ENCODE results near the gene KIZ. TPM values are rescaled to one million over a fixed set of nuclear protein-coding genes. Genes with fewer than 3 reads are reported as not detected.

The KIZ gene
- total and polyA plus RNA-seq, 11 donors, result 8.8 to 31.2 (median 23.6) TPM

DNA sequence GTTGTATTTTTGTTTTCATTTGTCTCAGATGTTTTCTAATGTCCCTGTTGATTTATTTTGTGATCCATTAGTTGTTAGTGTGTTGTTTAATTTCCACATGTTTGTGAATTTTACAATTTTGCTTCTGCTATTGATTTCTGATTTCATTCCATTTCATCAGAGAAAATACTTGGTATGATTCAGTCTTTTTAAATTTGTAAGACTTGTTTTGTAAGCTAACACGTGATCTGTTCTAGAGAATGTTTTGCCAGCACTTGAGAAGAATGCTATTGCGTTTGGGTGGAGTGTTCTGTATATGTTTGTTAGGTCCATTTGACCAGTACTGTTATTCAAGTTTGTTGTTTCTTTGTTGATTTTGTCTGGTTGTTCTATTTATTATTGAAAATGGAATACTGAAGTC is 53.9 kb downstream of the KIZ start:
- no peaks in the 10 kb centered on the region for H3K36me3 ChIP-seq
- intact Hi-C loops (cut with DNase I), result no loop called here
- ATAC-seq (no peak), DNase-seq (no peak)
- peaks cover 0 to 15% (median 4%) of the 10 kb centered on the region in 12 donors for H3K4me1 ChIP-seq
- TF ChIP-seq POLR2A (IDR thresholded peaks at IDR 0.05), result no peak
- TF ChIP-seq, protein P1, sequence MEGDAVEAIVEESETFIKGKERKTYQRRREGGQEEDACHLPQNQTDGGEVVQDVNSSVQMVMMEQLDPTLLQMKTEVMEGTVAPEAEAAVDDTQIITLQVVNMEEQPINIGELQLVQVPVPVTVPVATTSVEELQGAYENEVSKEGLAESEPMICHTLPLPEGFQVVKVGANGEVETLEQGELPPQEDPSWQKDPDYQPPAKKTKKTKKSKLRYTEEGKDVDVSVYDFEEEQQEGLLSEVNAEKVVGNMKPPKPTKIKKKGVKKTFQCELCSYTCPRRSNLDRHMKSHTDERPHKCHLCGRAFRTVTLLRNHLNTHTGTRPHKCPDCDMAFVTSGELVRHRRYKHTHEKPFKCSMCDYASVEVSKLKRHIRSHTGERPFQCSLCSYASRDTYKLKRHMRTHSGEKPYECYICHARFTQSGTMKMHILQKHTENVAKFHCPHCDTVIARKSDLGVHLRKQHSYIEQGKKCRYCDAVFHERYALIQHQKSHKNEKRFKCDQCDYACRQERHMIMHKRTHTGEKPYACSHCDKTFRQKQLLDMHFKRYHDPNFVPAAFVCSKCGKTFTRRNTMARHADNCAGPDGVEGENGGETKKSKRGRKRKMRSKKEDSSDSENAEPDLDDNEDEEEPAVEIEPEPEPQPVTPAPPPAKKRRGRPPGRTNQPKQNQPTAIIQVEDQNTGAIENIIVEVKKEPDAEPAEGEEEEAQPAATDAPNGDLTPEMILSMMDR (IDR thresholded peaks at IDR 0.05), result no peak
- 83 to 86% (median 85%) methylated on average over 2 of the region's 2 CpGs for WGBS, 4 donors
- H3K27ac ChIP-seq, result no peak overlapping the region
- no peak overlapping the region for H3K4me3 ChIP-seq
- H3K9me3 ChIP-seq, result peaks cover 0 to 21% (median 12%) of the 10 kb centered on the region in 12 donors
- H3K27me3 ChIP-seq, result no peaks in the 10 kb centered on the region

DNA sequence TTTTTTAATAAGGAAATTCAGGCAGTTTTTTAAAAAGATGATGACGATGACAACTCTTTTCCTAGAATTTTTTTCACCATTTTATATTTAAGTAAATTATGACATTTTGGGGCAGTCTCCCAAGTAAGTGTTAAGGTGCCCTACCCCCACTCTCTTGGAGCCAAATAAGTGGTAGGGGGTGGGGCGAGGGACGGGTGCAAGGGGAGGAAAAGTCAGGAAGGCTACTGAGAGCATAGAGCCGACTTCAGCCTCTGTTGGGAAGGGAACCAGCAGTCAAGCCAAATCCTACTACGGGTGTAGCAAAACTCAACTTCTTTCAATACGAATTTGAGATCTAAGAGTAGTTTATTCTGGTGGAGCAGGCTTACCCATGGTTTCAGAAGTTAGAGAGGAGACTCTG is 54.4 kb downstream of the KIZ start:
- H3K36me3 ChIP-seq, result no peaks in the 10 kb centered on the region
- WGBS, 4 donors, result 83 to 86% (median 84%) methylated on average over 6 of the region's 6 CpGs
- no peak overlapping the region for H3K4me3 ChIP-seq

DNA sequence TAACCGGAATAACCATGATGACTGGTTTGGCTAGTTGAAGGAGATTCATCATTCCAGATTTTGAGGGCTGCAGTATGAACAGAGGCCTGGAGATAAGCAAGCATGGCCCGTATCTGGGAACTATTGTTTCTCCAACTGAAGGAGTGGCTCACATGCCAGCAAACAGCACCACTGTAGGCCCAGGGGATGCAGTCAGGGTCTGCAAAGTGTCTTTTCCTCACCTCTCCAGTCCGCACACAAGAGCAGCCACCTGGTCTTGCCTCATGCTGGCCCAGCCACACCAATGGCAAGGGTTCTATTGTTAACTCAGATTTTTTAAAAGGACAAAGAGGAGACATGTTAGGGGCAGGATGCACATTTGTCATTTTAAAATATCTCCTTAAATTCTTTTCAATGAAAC is 55.1 kb downstream of the KIZ start:
- DNase-seq, result no peak
- no peaks in the 10 kb centered on the region for H3K27me3 ChIP-seq
- no peaks in the 10 kb centered on the region for H3K36me3 ChIP-seq
- peaks cover 0 to 14% (median 4%) of the 10 kb centered on the region in 12 donors for H3K4me1 ChIP-seq
- WGBS, 4 donors, result 83 to 93% (median 88%) methylated on average over 3 of the region's 3 CpGs
- no peak for TF ChIP-seq POLR2A (IDR thresholded peaks at IDR 0.05)
- TF ChIP-seq, protein P1 (IDR thresholded peaks at IDR 0.05), result no peak
- H3K27ac ChIP-seq, result peak overlapping the region in 1 of 12 donors; percentile 80
- no peak overlapping the region for H3K4me3 ChIP-seq
- H3K9me3 ChIP-seq, result peaks cover 0 to 21% (median 12%) of the 10 kb centered on the region in 12 donors
- no peak for ATAC-seq
- intact Hi-C loops (cut with DNase I), result no loop called here

More for the DNA sequence above, 54.4 kb downstream of the KIZ start:
- no peak for ATAC-seq
- TF ChIP-seq, protein P1 (IDR thresholded peaks at IDR 0.05), result no peak
- TF ChIP-seq POLR2A (IDR thresholded peaks at IDR 0.05), result no peak
- peaks cover 0 to 14% (median 4%) of the 10 kb centered on the region in 12 donors for H3K4me1 ChIP-seq
- intact Hi-C loops (cut with DNase I), result no loop called here
- no peaks in the 10 kb centered on the region for H3K27me3 ChIP-seq
- H3K9me3 ChIP-seq, result peaks cover 0 to 21% (median 12%) of the 10 kb centered on the region in 12 donors
- H3K27ac ChIP-seq, result peak overlapping the region in 1 of 12 donors; percentile 80
- no peak for DNase-seq

DNA sequence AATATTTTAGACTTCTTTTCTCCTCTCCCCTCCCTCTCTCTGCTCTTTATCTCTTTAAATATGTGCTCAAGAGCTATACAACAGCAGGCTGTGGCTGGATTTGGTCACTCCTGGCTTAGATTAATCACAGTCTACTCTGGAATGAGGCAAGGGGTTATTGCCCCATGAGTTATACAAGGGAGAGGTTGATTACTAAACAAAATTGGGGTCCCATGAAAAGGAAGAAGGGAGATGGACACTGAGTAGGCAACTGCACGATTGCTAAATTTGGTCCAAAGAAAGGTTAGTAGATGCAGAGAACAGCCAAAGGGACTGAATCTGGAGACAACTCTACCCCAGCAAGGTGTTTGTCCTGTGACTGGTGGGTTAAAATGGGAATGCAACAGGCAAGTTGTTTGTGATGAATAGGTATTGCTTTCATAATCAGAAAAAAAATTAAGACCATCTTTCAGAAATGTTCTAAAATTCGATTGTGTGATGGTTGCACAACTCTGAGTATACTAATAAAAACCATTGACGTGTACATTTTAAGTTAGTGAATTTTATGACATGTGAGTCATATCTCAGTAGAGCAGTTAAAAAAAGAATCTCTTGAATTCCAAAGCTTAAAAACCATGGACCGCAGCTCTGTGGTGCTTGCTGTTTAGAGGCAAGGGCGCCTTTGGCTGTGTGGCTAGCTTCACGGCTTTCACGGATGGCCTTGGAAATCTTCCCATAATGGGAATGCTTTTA is 57.1 kb downstream of the KIZ start:
- Histone ChIP-seq H3K36me3 (no peaks in the 10 kb centered on the region), H3K4me1 (peaks cover 0 to 14% (median 4%) of the 10 kb centered on the region in 12 donors), H3K27me3 (no peaks in the 10 kb centered on the region), H3K9me3 (peaks cover 0 to 6% (median under 1%) of the 10 kb centered on the region in 12 donors), H3K4me3 (no peak overlapping the region), H3K27ac (peak overlapping the region in 9 of 12 donors; percentile 7 to 80 (median 31))
- WGBS, 4 donors, result 41 to 58% (median 51%) methylated on average over 7 of the region's 7 CpGs
- DNase-seq (no peak), ATAC-seq (peak; percentile 75 to 83 (median 80))
- intact Hi-C loops (cut with DNase I), result no loop called here
- TF ChIP-seq POLR2A (IDR thresholded peaks at IDR 0.05), result no peak
- TF ChIP-seq, protein P1 (IDR thresholded peaks at IDR 0.05), result no peak

Measured in heart left ventricle (tissue), 16 donors.